Astrocyte of the spinal cord (primary cell): ENCODE measurements around the gene KIF26B.
"Not testable (repeated sequence)": the region's sequence is repeated elsewhere in the genome, so short reads cannot be mapped to it uniquely, and the experiment has no call there.

Experiments
- DNase-seq: peaks from one replicate; pipeline ENCODE4 v3.0.0; 2011; ENCODE audit warnings: low read depth, low spot score
- H3K4me3 ChIP-seq: 2 replicates; pipeline ENCODE4 v1.5.1; 2011; ENCODE audit warnings: low read depth, mild to moderate bottlenecking, low read length, moderate library complexity
- CTCF ChIP-seq: IDR thresholded peaks from 2 replicates; pipeline ENCODE4 v1.5.1; 2012; ENCODE audit warnings: low read depth, mild to moderate bottlenecking, low read length, inconsistent platforms
- in situ Hi-C: cut with HindIII; loops from 2 replicates; pipeline ENCODE4 v1.10.0; 2017; ENCODE audit warnings: low sequenced_read_pairs

The KIF26B gene

GRCh38 chr1:245311887-245312536 lies 157.2 kb downstream of the KIF26B start:
- no peak for TF ChIP-seq CTCF

GRCh38 chr1:245313576-245313975 lies 158.8 kb downstream of the KIF26B start:
- in situ Hi-C loops: no loop called here
- no peak for DNase-seq
- no peak for TF ChIP-seq CTCF
- H3K4me3 ChIP-seq: no peak overlapping the region

More at GRCh38 chr1:245311887-245312536, 157.2 kb downstream of the KIF26B start:
- in situ Hi-C loops: no loop called here
- H3K4me3 ChIP-seq: no peak overlapping the region
- DNase-seq: no peak

GRCh38 chr1:245316784-245317183 lies 162.0 kb downstream of the KIF26B start:
- H3K4me3 ChIP-seq: no peak overlapping the region
- no peak for DNase-seq
- no peak for TF ChIP-seq CTCF
- in situ Hi-C loops: no loop called here

- no peak for DNase-seq
- no peak for TF ChIP-seq CTCF
- in situ Hi-C loops: no loop called here
- no peak overlapping the region for H3K4me3 ChIP-seq
Observed at GRCh38 chr1:245317217-245317616, 162.4 kb downstream of the KIF26B start.

DNA sequence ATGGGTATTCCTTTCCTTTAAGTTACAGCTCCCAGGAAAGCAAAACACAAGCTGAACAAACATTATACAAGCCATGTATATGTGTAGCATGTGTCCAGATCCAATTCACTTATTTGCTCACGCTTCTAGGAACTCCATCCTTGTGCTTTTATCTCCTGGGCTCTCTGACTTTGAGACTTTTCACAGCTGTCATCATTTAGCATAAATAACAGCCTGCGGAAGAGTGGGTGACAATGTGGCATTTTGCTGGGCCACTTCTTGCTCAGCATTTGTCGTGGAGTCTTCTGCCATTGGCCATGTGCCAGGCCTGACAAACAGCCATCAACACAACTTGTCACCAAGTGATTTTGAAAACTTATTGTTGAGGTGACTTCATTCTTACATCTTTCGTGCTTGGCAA lies 164.3 kb downstream of the KIF26B start:
- in situ Hi-C loops: no loop called here
- TF ChIP-seq CTCF: no peak
- no peak overlapping the region for H3K4me3 ChIP-seq
- no peak for DNase-seq

GRCh38 chr1:245322673-245323072 lies 167.9 kb downstream of the KIF26B start:
- TF ChIP-seq CTCF: no peak
- in situ Hi-C loops: no loop called here
- no peak overlapping the region for H3K4me3 ChIP-seq
- no peak for DNase-seq

DNA sequence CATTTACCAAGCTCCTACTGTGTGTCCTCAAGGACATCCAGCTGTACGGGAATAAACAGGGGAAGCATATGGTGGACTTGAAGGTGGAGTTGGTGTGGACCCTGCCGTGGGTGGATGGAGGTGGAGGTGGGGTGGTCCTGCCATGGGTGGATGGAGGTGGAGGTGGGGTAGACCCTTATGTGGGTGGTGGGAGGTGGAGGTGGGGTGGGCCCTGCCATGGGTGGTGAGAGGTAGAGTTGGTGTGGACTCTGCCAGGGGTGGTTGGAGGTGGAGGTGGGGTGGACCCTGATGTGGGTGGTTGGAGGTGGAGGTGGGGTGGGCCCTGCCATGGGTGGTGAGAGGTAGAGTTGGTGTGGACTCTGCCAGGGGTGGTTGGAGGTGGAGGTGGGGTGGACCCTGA lies 169.0 kb downstream of the KIF26B start:
- DNase-seq, in situ Hi-C loops: not testable (repeated sequence)

More for the DNA sequence above, 169.0 kb downstream of the KIF26B start:
- H3K4me3 ChIP-seq: not testable (repeated sequence)
